GM12873 (cell line): ENCODE data around the gene TAF11.

Experiments used
- CTCF ChIP-seq: IDR thresholded peaks from 2 replicates; pipeline ENCODE4 v1.5.1; 2012; ENCODE audit warnings: low read depth, mild to moderate bottlenecking, moderate library complexity, low read length, control low read depth; ENCODE audit not compliant: insufficient read depth; ENCODE audit errors: missing control alignments

TAF11 gene

GRCh38 chr6:34887753-34888513 lies at the start of gene TAF11:
Gene TAF11, minus strand, starts transcription at chr6:34888042. Its CDS starts 85 bp downstream, at chr6:34887957.
- no peak for TF ChIP-seq CTCF

- no peak for TF ChIP-seq CTCF
These were observed 46.7 kb upstream of the TAF11 start for GRCh38 chr6:34934516-34934915.

GRCh38 chr6:34930221-34930620 lies 42.4 kb upstream of the TAF11 start:
- no peak for TF ChIP-seq CTCF

GRCh38 chr6:34929241-34929978 lies 41.6 kb upstream of the TAF11 start:
- TF ChIP-seq CTCF: no peak

- TF ChIP-seq CTCF: no peak
These were observed 40.9 kb upstream of the TAF11 start for GRCh38 chr6:34928695-34929094.

GRCh38 chr6:34928220-34928619 lies 40.4 kb upstream of the TAF11 start:
- no peak for TF ChIP-seq CTCF

GRCh38 chr6:34926655-34927054 lies 38.8 kb upstream of the TAF11 start:
- TF ChIP-seq CTCF: no peak
